H1 (cell line): Measurements from ENCODE around the gene KCNQ1. TPM values are rescaled to one million over a fixed set of nuclear protein-coding genes. Genes with fewer than 3 reads are reported as not detected.

ENCODE experiments used
- ATF2 ChIP-seq: IDR thresholded peaks from 2 replicates; pipeline ENCODE4 v1.6.1; 2012; ENCODE audit warnings: low read length, inconsistent platforms
- HDAC6 ChIP-seq: IDR thresholded peaks from one replicate; pipeline ENCODE4 v1.7.1; 2012; ENCODE audit warnings: low read depth, mild to moderate bottlenecking, inconsistent platforms, low read length, moderate library complexity
- POLR2AphosphoS5 ChIP-seq: IDR thresholded peaks from 2 replicates; pipeline ENCODE4 v1.6.1; 2011; ENCODE audit warnings: low read depth, low read length
- RFX5 ChIP-seq: IDR thresholded peaks from 2 replicates; pipeline ENCODE4 v1.6.1; 2011; ENCODE audit warnings: low read depth, low read length, improper control_type of control experiment, borderline replicate concordance
- polyA plus RNA-seq, 7 experiments: library from polyadenylated mRNA; depleted of rRNA in 3 of 7; stranded (reverse) in 5 of 7; unstranded in 2 of 7; fragments of >200 nt in 5 of 7; fragments of 200-250 nt in 2 of 7; gene quantifications; 1 replicate in 5 of 7; 2 replicates in 1 of 7; 4 replicates in 1 of 7; pipeline versions ENCODE4 v1.2.1 to v1.2.3, GENCODE V29; 2011 to 2013; ENCODE audit warnings: missing spikeins in 2 of 7, mixed read lengths in 2 of 7
- total RNA-seq: library from RNA; stranded (reverse); fragmentation: NEBNext Ultra II Directional; extraction: Animal tissue kit (Norgen Biotek cat#: 25700); gene quantifications from 2 replicates; pipeline ENCODE4 v1.2.1, GENCODE V29; 2021

Gene KCNQ1
- total and polyA plus RNA-seq, 2 of the 8 experiments (the other 6 are each of a cell fraction or from before 2014, with no cell fraction given), result 1.9 to 2.0 TPM

GRCh38 chr11:2748061-2748813 lies 303.4 kb downstream of the KCNQ1 start (continued):
- TF ChIP-seq ATF2 (no peak), HDAC6 (no peak), POLR2AphosphoS5 (no peak), RFX5 (no peak)
